Cardiac fibroblast (primary cell): ENCODE results near the gene ZNF35.

ENCODE experiments used
- DNase-seq, 2 donors: peaks; one replicate each; pipeline versions ENCODE4 v3.0.0 to v3.0.0-alpha.2; 2010; ENCODE audit warnings: low read depth in 2 of 2
- H3K4me3 ChIP-seq, 2 donors: replicated peaks in 1 of 2; 1 replicate in 1 of 2; 2 replicates in 1 of 2; pipeline ENCODE4 v1.5.1; 2011; ENCODE audit warnings: low read depth in 2 of 2, low read length in 2 of 2, mild to moderate bottlenecking in 2 of 2, moderate library complexity in 1 of 2
- CTCF ChIP-seq: IDR thresholded peaks from one replicate; pipeline ENCODE4 v1.5.1; 2011; ENCODE audit warnings: low read depth, mild to moderate bottlenecking, low read length, inconsistent platforms

Gene ZNF35

GRCh38 chr3:44642337-44642736 is 6.2 kb upstream of the ZNF35 start:
- no peak for TF ChIP-seq CTCF
- no peak overlapping the region for H3K4me3 ChIP-seq
- no peak for DNase-seq

GRCh38 chr3:44643024-44643423 is 5.5 kb upstream of the ZNF35 start:
- H3K4me3 ChIP-seq, result no peak overlapping the region
- TF ChIP-seq CTCF, result no peak
- DNase-seq, result no peak

GRCh38 chr3:44647771-44648170 is 761 bp upstream of the ZNF35 start:
- no peak for TF ChIP-seq CTCF
- no peak for DNase-seq
- H3K4me3 ChIP-seq, result no peak overlapping the region

GRCh38 chr3:44649709-44650108 is 1.2 kb downstream of the ZNF35 start:
- TF ChIP-seq CTCF, result no peak
- H3K4me3 ChIP-seq, result peak overlapping the region in 1 of 2 donors; percentile 88
- no peak for DNase-seq

GRCh38 chr3:44654039-44654438 is 5.5 kb downstream of the ZNF35 start:
- peak in 1 of 2 donors; percentile 29 for DNase-seq
- TF ChIP-seq CTCF, result no peak
- H3K4me3 ChIP-seq, result no peak overlapping the region

GRCh38 chr3:44659015-44659414 is 10.5 kb downstream of the ZNF35 start:
- no peak for TF ChIP-seq CTCF
- H3K4me3 ChIP-seq, result no peak overlapping the region
- DNase-seq, result no peak

GRCh38 chr3:44659434-44659833 is 10.9 kb downstream of the ZNF35 start:
- no peak overlapping the region for H3K4me3 ChIP-seq
- no peak for DNase-seq

More at GRCh38 chr3:44659434-44659833, 10.9 kb downstream of the ZNF35 start:
- TF ChIP-seq CTCF, result no peak
